ENCODE measurements around the gene ARHGAP25. TPM values are rescaled to one million over a fixed set of nuclear protein-coding genes. Genes with fewer than 3 reads are reported as not detected.

Gene ARHGAP25
- total and polyA plus RNA-seq, 10 of the 15 experiments (the other 5 are each of a cell fraction or from before 2014, with no cell fraction given), result 0.15 to 1.0 (median 0.46) TPM

- no TSS peak for BruUV-seq (replicated peaks)
- Histone ChIP-seq H3K27ac (ENCODE audit: control insufficient read depth, insufficient read depth) (no peak overlapping the region), H3K36me3 (ENCODE audit: control insufficient read depth in 2 of 2, insufficient read depth in 2 of 2, low read length in 1 of 2) (no peaks in the 10 kb centered on the region), H3K27me3 (replicated peaks in 1 of 2; ENCODE audit: control insufficient read depth in 2 of 2, insufficient read depth in 2 of 2, low read length in 1 of 2) (no peaks in the 10 kb centered on the region; a peak in 2 of 4 replicates), H3K4me1 (ENCODE audit: control insufficient read depth, insufficient read depth, low read length) (no peaks in the 10 kb centered on the region), H2AFZ (ENCODE audit: control insufficient read depth, low read depth, low read length) (no peak overlapping the region), H4K20me1 (ENCODE audit: control insufficient read depth, insufficient read depth) (no peaks in the 10 kb centered on the region; the same call in 1 of the 2 replicates), H3K9ac (ENCODE audit: control insufficient read depth, insufficient read depth, low read length) (no peak overlapping the region), H3K9me3 (replicated peaks; ENCODE audit: control insufficient read depth, insufficient read depth, low read length) (no peaks in the 10 kb centered on the region; the same call in 2 of the 3 replicates), H3K79me2 (ENCODE audit: control insufficient read depth, insufficient read depth, low read length) (no peaks in the 10 kb centered on the region), H3K4me3 (no peak overlapping the region), H3K4me2 (ENCODE audit: control insufficient read depth, insufficient read depth) (no peak overlapping the region)
- ChIA-PET SMC1A (ENCODE audit: uncharacterized antibody, unreplicated experiment) (interaction anchor here (1.0 kb wide), 1 partner anchor 32 kb away, joined by 3 read pairs; no protein-coding TSS in a partner anchor), RAD21 (ENCODE audit: unreplicated experiment) (no interaction called here), POLR2A (no interaction called here), CTCF (interaction anchor here (0.9 to 1.4 kb wide), 3 partner anchors 16 to 113 kb away, joined by 3 to 7 read pairs (median 4); no protein-coding TSS in a partner anchor)
- intact Hi-C loops (cut with micrococcal nuclease; ENCODE audit: unreplicated experiment) (no loop called here), in situ Hi-C loops (cut with MboI) (no loop called here)
- ATAC-seq, result no peak
- 78% methylated on average over 15 of the region's 15 CpGs for WGBS (ENCODE audit: insufficient coverage, insufficient replicate concordance, low lambda C conversion rate, missing lambda C conversion rate)
- FAIRE-seq, result no peak
- no peak for DNase-seq (ENCODE audit: low read depth, low spot score)
- TF ChIP-seq, protein P1, sequence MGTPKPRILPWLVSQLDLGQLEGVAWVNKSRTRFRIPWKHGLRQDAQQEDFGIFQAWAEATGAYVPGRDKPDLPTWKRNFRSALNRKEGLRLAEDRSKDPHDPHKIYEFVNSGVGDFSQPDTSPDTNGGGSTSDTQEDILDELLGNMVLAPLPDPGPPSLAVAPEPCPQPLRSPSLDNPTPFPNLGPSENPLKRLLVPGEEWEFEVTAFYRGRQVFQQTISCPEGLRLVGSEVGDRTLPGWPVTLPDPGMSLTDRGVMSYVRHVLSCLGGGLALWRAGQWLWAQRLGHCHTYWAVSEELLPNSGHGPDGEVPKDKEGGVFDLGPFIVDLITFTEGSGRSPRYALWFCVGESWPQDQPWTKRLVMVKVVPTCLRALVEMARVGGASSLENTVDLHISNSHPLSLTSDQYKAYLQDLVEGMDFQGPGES (IDR thresholded peaks at IDR 0.05), result no peak
- no peak for TF ChIP-seq CHD1 (IDR thresholded peaks at IDR 0.05; ENCODE audit: low read depth, low read length)
- TF ChIP-seq, protein P2, sequence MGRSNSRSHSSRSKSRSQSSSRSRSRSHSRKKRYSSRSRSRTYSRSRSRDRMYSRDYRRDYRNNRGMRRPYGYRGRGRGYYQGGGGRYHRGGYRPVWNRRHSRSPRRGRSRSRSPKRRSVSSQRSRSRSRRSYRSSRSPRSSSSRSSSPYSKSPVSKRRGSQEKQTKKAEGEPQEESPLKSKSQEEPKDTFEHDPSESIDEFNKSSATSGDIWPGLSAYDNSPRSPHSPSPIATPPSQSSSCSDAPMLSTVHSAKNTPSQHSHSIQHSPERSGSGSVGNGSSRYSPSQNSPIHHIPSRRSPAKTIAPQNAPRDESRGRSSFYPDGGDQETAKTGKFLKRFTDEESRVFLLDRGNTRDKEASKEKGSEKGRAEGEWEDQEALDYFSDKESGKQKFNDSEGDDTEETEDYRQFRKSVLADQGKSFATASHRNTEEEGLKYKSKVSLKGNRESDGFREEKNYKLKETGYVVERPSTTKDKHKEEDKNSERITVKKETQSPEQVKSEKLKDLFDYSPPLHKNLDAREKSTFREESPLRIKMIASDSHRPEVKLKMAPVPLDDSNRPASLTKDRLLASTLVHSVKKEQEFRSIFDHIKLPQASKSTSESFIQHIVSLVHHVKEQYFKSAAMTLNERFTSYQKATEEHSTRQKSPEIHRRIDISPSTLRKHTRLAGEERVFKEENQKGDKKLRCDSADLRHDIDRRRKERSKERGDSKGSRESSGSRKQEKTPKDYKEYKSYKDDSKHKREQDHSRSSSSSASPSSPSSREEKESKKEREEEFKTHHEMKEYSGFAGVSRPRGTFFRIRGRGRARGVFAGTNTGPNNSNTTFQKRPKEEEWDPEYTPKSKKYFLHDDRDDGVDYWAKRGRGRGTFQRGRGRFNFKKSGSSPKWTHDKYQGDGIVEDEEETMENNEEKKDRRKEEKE (IDR thresholded peaks at IDR 0.05), result no peak
- no peak for TF ChIP-seq KLF5 (IDR thresholded peaks at IDR 0.05; ENCODE audit: partially characterized antibody)
- TF ChIP-seq ETV6 (conservative IDR thresholded peaks at IDR 0.05 in 1 of 2, IDR thresholded peaks at IDR 0.05 in 1 of 2; ENCODE audit: borderline replicate concordance in 1 of 2, low read depth in 1 of 2), result no peak
- TF ChIP-seq LARP7 (IDR thresholded peaks at IDR 0.05), result no peak
- no peak for TF ChIP-seq NBN (IDR thresholded peaks at IDR 0.05)
- no peak for TF ChIP-seq SIX5 (IDR thresholded peaks at IDR 0.05; ENCODE audit: low read depth, low read length, severe bottlenecking)
- TF ChIP-seq, protein P3, sequence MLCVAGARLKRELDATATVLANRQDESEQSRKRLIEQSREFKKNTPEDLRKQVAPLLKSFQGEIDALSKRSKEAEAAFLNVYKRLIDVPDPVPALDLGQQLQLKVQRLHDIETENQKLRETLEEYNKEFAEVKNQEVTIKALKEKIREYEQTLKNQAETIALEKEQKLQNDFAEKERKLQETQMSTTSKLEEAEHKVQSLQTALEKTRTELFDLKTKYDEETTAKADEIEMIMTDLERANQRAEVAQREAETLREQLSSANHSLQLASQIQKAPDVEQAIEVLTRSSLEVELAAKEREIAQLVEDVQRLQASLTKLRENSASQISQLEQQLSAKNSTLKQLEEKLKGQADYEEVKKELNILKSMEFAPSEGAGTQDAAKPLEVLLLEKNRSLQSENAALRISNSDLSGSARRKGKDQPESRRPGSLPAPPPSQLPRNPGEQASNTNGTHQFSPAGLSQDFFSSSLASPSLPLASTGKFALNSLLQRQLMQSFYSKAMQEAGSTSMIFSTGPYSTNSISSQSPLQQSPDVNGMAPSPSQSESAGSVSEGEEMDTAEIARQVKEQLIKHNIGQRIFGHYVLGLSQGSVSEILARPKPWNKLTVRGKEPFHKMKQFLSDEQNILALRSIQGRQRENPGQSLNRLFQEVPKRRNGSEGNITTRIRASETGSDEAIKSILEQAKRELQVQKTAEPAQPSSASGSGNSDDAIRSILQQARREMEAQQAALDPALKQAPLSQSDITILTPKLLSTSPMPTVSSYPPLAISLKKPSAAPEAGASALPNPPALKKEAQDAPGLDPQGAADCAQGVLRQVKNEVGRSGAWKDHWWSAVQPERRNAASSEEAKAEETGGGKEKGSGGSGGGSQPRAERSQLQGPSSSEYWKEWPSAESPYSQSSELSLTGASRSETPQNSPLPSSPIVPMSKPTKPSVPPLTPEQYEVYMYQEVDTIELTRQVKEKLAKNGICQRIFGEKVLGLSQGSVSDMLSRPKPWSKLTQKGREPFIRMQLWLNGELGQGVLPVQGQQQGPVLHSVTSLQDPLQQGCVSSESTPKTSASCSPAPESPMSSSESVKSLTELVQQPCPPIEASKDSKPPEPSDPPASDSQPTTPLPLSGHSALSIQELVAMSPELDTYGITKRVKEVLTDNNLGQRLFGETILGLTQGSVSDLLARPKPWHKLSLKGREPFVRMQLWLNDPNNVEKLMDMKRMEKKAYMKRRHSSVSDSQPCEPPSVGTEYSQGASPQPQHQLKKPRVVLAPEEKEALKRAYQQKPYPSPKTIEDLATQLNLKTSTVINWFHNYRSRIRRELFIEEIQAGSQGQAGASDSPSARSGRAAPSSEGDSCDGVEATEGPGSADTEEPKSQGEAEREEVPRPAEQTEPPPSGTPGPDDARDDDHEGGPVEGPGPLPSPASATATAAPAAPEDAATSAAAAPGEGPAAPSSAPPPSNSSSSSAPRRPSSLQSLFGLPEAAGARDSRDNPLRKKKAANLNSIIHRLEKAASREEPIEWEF (IDR thresholded peaks at IDR 0.05; ENCODE audit: insufficient replicate concordance, low read depth, low read length), result no peak
- TF ChIP-seq ZNF217 (IDR thresholded peaks at IDR 0.05), result no peak
- TF ChIP-seq, protein P4, sequence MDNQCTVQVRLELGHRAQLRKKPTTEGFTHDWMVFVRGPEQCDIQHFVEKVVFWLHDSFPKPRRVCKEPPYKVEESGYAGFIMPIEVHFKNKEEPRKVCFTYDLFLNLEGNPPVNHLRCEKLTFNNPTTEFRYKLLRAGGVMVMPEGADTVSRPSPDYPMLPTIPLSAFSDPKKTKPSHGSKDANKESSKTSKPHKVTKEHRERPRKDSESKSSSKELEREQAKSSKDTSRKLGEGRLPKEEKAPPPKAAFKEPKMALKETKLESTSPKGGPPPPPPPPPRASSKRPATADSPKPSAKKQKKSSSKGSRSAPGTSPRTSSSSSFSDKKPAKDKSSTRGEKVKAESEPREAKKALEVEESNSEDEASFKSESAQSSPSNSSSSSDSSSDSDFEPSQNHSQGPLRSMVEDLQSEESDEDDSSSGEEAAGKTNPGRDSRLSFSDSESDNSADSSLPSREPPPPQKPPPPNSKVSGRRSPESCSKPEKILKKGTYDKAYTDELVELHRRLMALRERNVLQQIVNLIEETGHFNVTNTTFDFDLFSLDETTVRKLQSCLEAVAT (IDR thresholded peaks at IDR 0.05), result no peak
Observed at GRCh38 chr2:68822207-68822872, 87.7 kb downstream of the ARHGAP25 start.

All from GM12878 (cell line).